Mesendoderm (in vitro differentiated cells): ENCODE measurements around the gene MRE11.

Experiments used
- DNase-seq: peaks from one replicate; pipeline ENCODE4 v3.0.0; 2013
- H2AK5ac ChIP-seq: 2 replicates; pipeline ENCODE4 v1.6.1; 2013; ENCODE audit warnings: low read length, inconsistent platforms
- H2BK120ac ChIP-seq: 2 replicates; pipeline ENCODE4 v1.6.1; 2013; ENCODE audit warnings: low read depth, mild to moderate bottlenecking, low read length, moderate library complexity, mixed read lengths
- H2BK15ac ChIP-seq: replicated peaks from 2 replicates; pipeline ENCODE4 v1.6.1; 2013; ENCODE audit warnings: low read depth, mild to moderate bottlenecking, moderate library complexity
- H2BK5ac ChIP-seq: 2 replicates; pipeline ENCODE4 v1.6.1; 2013; ENCODE audit warnings: low read length, inconsistent platforms
- H3K18ac ChIP-seq: 2 replicates; pipeline ENCODE4 v1.6.1; 2013; ENCODE audit warnings: mild to moderate bottlenecking, low read length, mixed read lengths
- H3K23ac ChIP-seq: one replicate; pipeline ENCODE4 v1.6.1; 2013; ENCODE audit warnings: low read length
- H3K27ac ChIP-seq: 2 replicates; pipeline ENCODE4 v1.5.1; 2013; ENCODE audit warnings: low read depth, mild to moderate bottlenecking, inconsistent platforms, low read length, moderate library complexity
- H3K27me3 ChIP-seq: 2 replicates; pipeline ENCODE4 v1.6.1; 2013; ENCODE audit warnings: low read length, control low read depth, mild to moderate bottlenecking, inconsistent platforms; ENCODE audit not compliant: insufficient read depth, poor library complexity
- H3K36me3 ChIP-seq: 2 replicates; pipeline ENCODE4 v1.6.1; 2013; ENCODE audit warnings: low read length, inconsistent platforms; ENCODE audit not compliant: control insufficient read depth, insufficient read depth
- H3K4ac ChIP-seq: one replicate; pipeline ENCODE4 v1.6.1; 2013; ENCODE audit warnings: low read depth, mild to moderate bottlenecking, low read length, moderate library complexity
- H3K4me1 ChIP-seq: 2 replicates; pipeline ENCODE4 v1.6.1; 2013; ENCODE audit warnings: low read depth, low read length, inconsistent platforms; ENCODE audit not compliant: control insufficient read depth
- H3K4me2 ChIP-seq: 2 replicates; pipeline ENCODE4 v1.6.1; 2013; ENCODE audit warnings: low read length
- H3K4me3 ChIP-seq: 2 replicates; pipeline ENCODE4 v1.5.1; 2013; ENCODE audit warnings: mild to moderate bottlenecking, low read length
- H3K56ac ChIP-seq: one replicate; pipeline ENCODE4 v1.6.1; 2013; ENCODE audit warnings: low read length
- H3K79me1 ChIP-seq: 2 replicates; pipeline ENCODE4 v1.6.1; 2013; ENCODE audit warnings: low read length, inconsistent platforms
- H3K79me2 ChIP-seq: 2 replicates; pipeline ENCODE4 v1.6.1; 2013; ENCODE audit warnings: mild to moderate bottlenecking, low read length; ENCODE audit not compliant: control insufficient read depth, insufficient read depth
- H3K9ac ChIP-seq: 2 replicates; pipeline ENCODE4 v1.6.1; 2013; ENCODE audit warnings: low read length, inconsistent platforms
- H4K5ac ChIP-seq: one replicate; pipeline ENCODE4 v1.6.1; 2013; ENCODE audit warnings: low read length
- H4K8ac ChIP-seq: one replicate; pipeline ENCODE4 v1.6.1; 2013; ENCODE audit warnings: low read depth, mild to moderate bottlenecking, control low read depth, low read length, moderate library complexity
- WGBS: extraction: QIAGEN DNeasy Blood & Tissue Kit; methylation state at CpG from one replicate; pipeline ENCODE4 v1.1.7; 2013; ENCODE audit warnings: low lambda C conversion rate, missing lambda C conversion rate; ENCODE audit not compliant: insufficient coverage; ENCODE audit errors: extremely low coverage; 5-methylcytosine and 5-hydroxymethylcytosine counted together

The MRE11 gene

GRCh38 chr11:94501522-94501921, 7.9 kb upstream of the MRE11 start:
- whole genome bisulfite sequencing: no CpG with 5 or more reads among the region's 2 CpGs

GRCh38 chr11:94500181-94500580, 6.5 kb upstream of the MRE11 start:
- H3K4ac ChIP-seq: no peak overlapping the region
- no peak overlapping the region for H3K27ac ChIP-seq
- H3K27me3 ChIP-seq: no peaks in the 10 kb centered on the region
- H4K5ac ChIP-seq: no peak overlapping the region
- no peak overlapping the region for H3K4me3 ChIP-seq
- no peak overlapping the region for H2BK15ac ChIP-seq
- no peak overlapping the region for H3K23ac ChIP-seq
- no peak overlapping the region for H2BK5ac ChIP-seq
- H3K79me2 ChIP-seq: no peaks in the 10 kb centered on the region
- DNase-seq: no peak
- H2BK120ac ChIP-seq: no peak overlapping the region
- no peaks in the 10 kb centered on the region for H3K4me1 ChIP-seq
- H2AK5ac ChIP-seq: no peak overlapping the region
- H3K9ac ChIP-seq: no peak overlapping the region
- no peak overlapping the region for H3K18ac ChIP-seq
- H3K4me2 ChIP-seq: no peak overlapping the region
- H3K36me3 ChIP-seq: no peaks in the 10 kb centered on the region
- no peak overlapping the region for H4K8ac ChIP-seq
- H3K79me1 ChIP-seq: peaks cover 2% of the 10 kb centered on the region
- H3K56ac ChIP-seq: no peak overlapping the region
- WGBS: no CpG with 5 or more reads among the region's 2 CpGs

More at GRCh38 chr11:94501522-94501921, 7.9 kb upstream of the MRE11 start:
- H3K4me1 ChIP-seq: no peaks in the 10 kb centered on the region
- no peak overlapping the region for H2BK15ac ChIP-seq
- H3K18ac ChIP-seq: no peak overlapping the region
- DNase-seq: peak; percentile 19
- no peak overlapping the region for H3K4me2 ChIP-seq
- no peaks in the 10 kb centered on the region for H3K36me3 ChIP-seq
- no peak overlapping the region for H2BK120ac ChIP-seq
- H3K27ac ChIP-seq: no peak overlapping the region
- H3K79me2 ChIP-seq: no peaks in the 10 kb centered on the region
- H3K9ac ChIP-seq: no peak overlapping the region
- H3K56ac ChIP-seq: no peak overlapping the region
- no peak overlapping the region for H4K8ac ChIP-seq
- H2AK5ac ChIP-seq: no peak overlapping the region
- no peak overlapping the region for H3K23ac ChIP-seq
- H3K27me3 ChIP-seq: no peaks in the 10 kb centered on the region
- no peak overlapping the region for H2BK5ac ChIP-seq
- H3K79me1 ChIP-seq: no peaks in the 10 kb centered on the region
- no peak overlapping the region for H4K5ac ChIP-seq
- H3K4me3 ChIP-seq: no peak overlapping the region
- no peak overlapping the region for H3K4ac ChIP-seq

- Histone ChIP-seq H2AK5ac (no peak overlapping the region), H3K79me2 (peaks cover 2% of the 10 kb centered on the region), H3K36me3 (no peaks in the 10 kb centered on the region), H3K4me3 (peak overlapping the region; percentile 87), H3K4ac (no peak overlapping the region), H3K18ac (no peak overlapping the region), H3K27me3 (no peaks in the 10 kb centered on the region), H4K5ac (no peak overlapping the region), H2BK5ac (no peak overlapping the region), H3K23ac (no peak overlapping the region), H3K4me1 (no peaks in the 10 kb centered on the region), H4K8ac (no peak overlapping the region), H3K9ac (peak overlapping the region; percentile 77), H3K27ac (peak overlapping the region; percentile 46), H2BK15ac (no peak overlapping the region), H3K56ac (peak overlapping the region; percentile 86), H3K4me2 (peak overlapping the region; percentile 76), H3K79me1 (peaks cover 2% of the 10 kb centered on the region), H2BK120ac (no peak overlapping the region)
- WGBS: no CpG with 5 or more reads among the region's 19 CpGs
- no peak for DNase-seq
Measured at GRCh38 chr11:94494126-94494680, 559 bp upstream of the MRE11 start.

- Histone ChIP-seq H2BK15ac (no peak overlapping the region), H3K4me3 (no peak overlapping the region), H3K4me1 (no peaks in the 10 kb centered on the region), H3K4ac (no peak overlapping the region), H3K36me3 (no peaks in the 10 kb centered on the region), H3K27ac (no peak overlapping the region), H2BK5ac (no peak overlapping the region), H4K5ac (no peak overlapping the region), H3K79me2 (no peaks in the 10 kb centered on the region), H3K4me2 (no peak overlapping the region), H3K56ac (no peak overlapping the region), H3K9ac (no peak overlapping the region), H4K8ac (no peak overlapping the region), H2BK120ac (no peak overlapping the region), H3K27me3 (no peaks in the 10 kb centered on the region), H3K18ac (no peak overlapping the region), H2AK5ac (no peak overlapping the region), H3K23ac (no peak overlapping the region), H3K79me1 (no peaks in the 10 kb centered on the region)
- whole genome bisulfite sequencing: no CpG with 5 or more reads among the region's 1 CpG
- no peak for DNase-seq
Measured at GRCh38 chr11:94486068-94486467, 7.6 kb downstream of the MRE11 start.

- no peak overlapping the region for H4K8ac ChIP-seq
- no peak overlapping the region for H2AK5ac ChIP-seq
- no peak overlapping the region for H3K18ac ChIP-seq
- no peak overlapping the region for H3K4ac ChIP-seq
- no peaks in the 10 kb centered on the region for H3K79me2 ChIP-seq
- no peak for DNase-seq
- H3K4me2 ChIP-seq: no peak overlapping the region
- no peaks in the 10 kb centered on the region for H3K4me1 ChIP-seq
- H3K9ac ChIP-seq: no peak overlapping the region
- no peaks in the 10 kb centered on the region for H3K79me1 ChIP-seq
- H4K5ac ChIP-seq: no peak overlapping the region
- no peak overlapping the region for H3K4me3 ChIP-seq
- no peak overlapping the region for H3K56ac ChIP-seq
- H2BK5ac ChIP-seq: no peak overlapping the region
- H2BK15ac ChIP-seq: no peak overlapping the region
- H3K23ac ChIP-seq: no peak overlapping the region
- no peaks in the 10 kb centered on the region for H3K27me3 ChIP-seq
- no peak overlapping the region for H2BK120ac ChIP-seq
- no peak overlapping the region for H3K27ac ChIP-seq
- no peaks in the 10 kb centered on the region for H3K36me3 ChIP-seq
Measured at GRCh38 chr11:94481342-94481741, 12.3 kb downstream of the MRE11 start.

- H3K23ac ChIP-seq: no peak overlapping the region
- no peak overlapping the region for H3K18ac ChIP-seq
- no peaks in the 10 kb centered on the region for H3K79me1 ChIP-seq
- no peak overlapping the region for H3K4me3 ChIP-seq
- no peaks in the 10 kb centered on the region for H3K79me2 ChIP-seq
- H2BK120ac ChIP-seq: no peak overlapping the region
- no peak for DNase-seq
- no peak overlapping the region for H2AK5ac ChIP-seq
- H3K27me3 ChIP-seq: no peaks in the 10 kb centered on the region
- H3K27ac ChIP-seq: no peak overlapping the region
- WGBS: no CpG with 5 or more reads among the region's 2 CpGs
- H3K4me1 ChIP-seq: peaks cover 3% of the 10 kb centered on the region
- no peak overlapping the region for H4K5ac ChIP-seq
- H3K4ac ChIP-seq: no peak overlapping the region
- H3K4me2 ChIP-seq: no peak overlapping the region
- H3K56ac ChIP-seq: no peak overlapping the region
- H4K8ac ChIP-seq: no peak overlapping the region
- no peak overlapping the region for H2BK5ac ChIP-seq
- no peaks in the 10 kb centered on the region for H3K36me3 ChIP-seq
- no peak overlapping the region for H3K9ac ChIP-seq
- no peak overlapping the region for H2BK15ac ChIP-seq
Measured at GRCh38 chr11:94477624-94478023, 16.0 kb downstream of the MRE11 start.
